Effector memory CD4-positive, alpha-beta T cell (primary cell): ENCODE data around the gene SORD.
A peak's percentile ranks its signal among the peaks of the same experiment; 100 is the strongest.

Source experiments
- DNase-seq, 3 donors: peaks; one replicate each; pipeline ENCODE4 v3.0.0-alpha.2; 2020
- H3K27ac ChIP-seq: 2 replicates; pipeline ENCODE4 v1.7.0; 2013; ENCODE audit warnings: mild to moderate bottlenecking, low read length, moderate library complexity; ENCODE audit not compliant: insufficient read depth, poor library complexity, severe bottlenecking
- H3K27me3 ChIP-seq: replicated peaks from 2 replicates; pipeline ENCODE4 v1.7.0; 2013; ENCODE audit warnings: mild to moderate bottlenecking, low read length; ENCODE audit not compliant: insufficient read depth, control insufficient read depth, poor library complexity, severe bottlenecking
- H3K36me3 ChIP-seq: 2 replicates; pipeline ENCODE4 v1.7.0; 2013; ENCODE audit warnings: mild to moderate bottlenecking, low read length, moderate library complexity; ENCODE audit not compliant: control insufficient read depth, insufficient read depth
- H3K4me1 ChIP-seq: 2 replicates; pipeline ENCODE4 v1.7.0; 2013; ENCODE audit warnings: low read length, mild to moderate bottlenecking; ENCODE audit not compliant: control insufficient read depth, insufficient read depth, poor library complexity, severe bottlenecking
- H3K4me3 ChIP-seq: 2 replicates; pipeline ENCODE4 v1.7.0; 2013; ENCODE audit warnings: low read length, low read depth, mild to moderate bottlenecking; ENCODE audit not compliant: insufficient read depth, poor library complexity, severe bottlenecking
- H3K9me3 ChIP-seq: 2 replicates; pipeline ENCODE4 v1.7.0; 2013; ENCODE audit warnings: mild to moderate bottlenecking, low read length, moderate library complexity; ENCODE audit not compliant: control insufficient read depth

Gene SORD

GRCh38 chr15:45121706-45122417, 98.9 kb downstream of the SORD start:
- H3K27ac ChIP-seq = no peak overlapping the region
- peaks cover 13% of the 10 kb centered on the region for H3K4me1 ChIP-seq
- H3K4me3 ChIP-seq = no peak overlapping the region
- H3K9me3 ChIP-seq = no peaks in the 10 kb centered on the region
- H3K27me3 ChIP-seq = peaks cover 19% of the 10 kb centered on the region
- no peak for DNase-seq
- H3K36me3 ChIP-seq = no peaks in the 10 kb centered on the region

- H3K27ac ChIP-seq = no peak overlapping the region
- no peaks in the 10 kb centered on the region for H3K36me3 ChIP-seq
- H3K9me3 ChIP-seq = no peaks in the 10 kb centered on the region
- H3K4me1 ChIP-seq = peaks cover 6% of the 10 kb centered on the region
- DNase-seq = no peak
- no peak overlapping the region for H3K4me3 ChIP-seq
- H3K27me3 ChIP-seq = peaks cover 10% of the 10 kb centered on the region
Measured at GRCh38 chr15:45122719-45123118, 99.7 kb downstream of the SORD start.

- Histone ChIP-seq H3K4me1 (no peaks in the 10 kb centered on the region), H3K27me3 (peaks cover 10% of the 10 kb centered on the region)
Measured at GRCh38 chr15:45123397-45123796, 100.4 kb downstream of the SORD start.

GRCh38 chr15:45126535-45127158, 103.7 kb downstream of the SORD start:
- Histone ChIP-seq H3K36me3 (no peaks in the 10 kb centered on the region), H3K27ac (no peak overlapping the region), H3K27me3 (peaks cover 25% of the 10 kb centered on the region), H3K4me1 (no peaks in the 10 kb centered on the region), H3K4me3 (no peak overlapping the region), H3K9me3 (no peaks in the 10 kb centered on the region)
- DNase-seq = peak in 1 of 3 donors; percentile 29

More at GRCh38 chr15:45123397-45123796, 100.4 kb downstream of the SORD start:
- no peaks in the 10 kb centered on the region for H3K36me3 ChIP-seq
- DNase-seq = no peak
- H3K27ac ChIP-seq = no peak overlapping the region
- no peaks in the 10 kb centered on the region for H3K9me3 ChIP-seq
- H3K4me3 ChIP-seq = no peak overlapping the region
